GM21825 (cell line): Measurements from ENCODE around the gene DIAPH1.

Experiments
- ATAC-seq: cut with Tn5 transposase; IDR thresholded peaks from one replicate; pipeline ENCODE4 v1.9.1; 2021; ENCODE audit warnings: mild to moderate bottlenecking, moderate library complexity; ENCODE audit not compliant: unreplicated experiment

Gene DIAPH1

GRCh38 chr5:141640051-141640415 lies 21.2 kb upstream of the DIAPH1 start:
- ATAC-seq: no peak

GRCh38 chr5:141639357-141640050 lies 20.7 kb upstream of the DIAPH1 start:
- no peak for ATAC-seq

- no peak for ATAC-seq
Measured at GRCh38 chr5:141638771-141639170, 20.0 kb upstream of the DIAPH1 start.

GRCh38 chr5:141637767-141638419 lies 19.1 kb upstream of the DIAPH1 start:
- peak; percentile 28 for ATAC-seq

GRCh38 chr5:141637123-141637766 lies 18.4 kb upstream of the DIAPH1 start:
- peak; percentile 15 for ATAC-seq

- ATAC-seq: peak; percentile 81
Measured at GRCh38 chr5:141636413-141637122, 17.8 kb upstream of the DIAPH1 start, which contains the start of the genes HDAC3 and RELL2. Gene HDAC3, minus strand, starts transcription at chr5:141636849. Its CDS starts 59 bp downstream, at chr5:141636790. Gene RELL2, plus strand, starts transcription at chr5:141636997. Its CDS starts 1,229 bp downstream, at chr5:141638226.

- no peak for ATAC-seq
Measured at GRCh38 chr5:141636106-141636412, 17.3 kb upstream of the DIAPH1 start.

GRCh38 chr5:141635646-141636045 lies 16.8 kb upstream of the DIAPH1 start:
- ATAC-seq: no peak

- no peak for ATAC-seq
Measured at GRCh38 chr5:141634720-141635119, 15.9 kb upstream of the DIAPH1 start.

- ATAC-seq: peak; percentile 62
Measured at GRCh38 chr5:141633871-141634561, 15.2 kb upstream of the DIAPH1 start.

- no peak for ATAC-seq
Measured at GRCh38 chr5:141632650-141633049, 13.8 kb upstream of the DIAPH1 start.

- ATAC-seq: no peak
Measured at GRCh38 chr5:141630570-141631140, 11.9 kb upstream of the DIAPH1 start.

GRCh38 chr5:141628175-141628788 lies 9.5 kb upstream of the DIAPH1 start:
- no peak for ATAC-seq

- no peak for ATAC-seq
Measured at GRCh38 chr5:141623611-141624010, 4.8 kb upstream of the DIAPH1 start.

GRCh38 chr5:141623186-141623585 lies 4.4 kb upstream of the DIAPH1 start:
- peak; percentile 48 for ATAC-seq

GRCh38 chr5:141618030-141618803 lies 583 bp downstream of the DIAPH1 start:
- peak; percentile 23 for ATAC-seq

GRCh38 chr5:141617682-141618029 lies 1.1 kb downstream of the DIAPH1 start:
- no peak for ATAC-seq

GRCh38 chr5:141617128-141617527 lies 1.7 kb downstream of the DIAPH1 start:
- ATAC-seq: no peak

- ATAC-seq: no peak
Measured at GRCh38 chr5:141615991-141616720, 2.6 kb downstream of the DIAPH1 start.
